ENCODE results near the gene ANGPTL5.
"Not testable (repeated sequence)": the region's sequence is repeated elsewhere in the genome, so short reads cannot be mapped to it uniquely, and the experiment has no call there.

The ANGPTL5 gene

GRCh38 chr11:101852260-101852659 is 64.1 kb downstream of the ANGPTL5 start:
- H3K4me3 ChIP-seq (replicated peaks; ENCODE audit: low read depth, low read length); DNase-seq (ENCODE audit: low read depth): not testable (repeated sequence)
- TF ChIP-seq, protein P1, sequence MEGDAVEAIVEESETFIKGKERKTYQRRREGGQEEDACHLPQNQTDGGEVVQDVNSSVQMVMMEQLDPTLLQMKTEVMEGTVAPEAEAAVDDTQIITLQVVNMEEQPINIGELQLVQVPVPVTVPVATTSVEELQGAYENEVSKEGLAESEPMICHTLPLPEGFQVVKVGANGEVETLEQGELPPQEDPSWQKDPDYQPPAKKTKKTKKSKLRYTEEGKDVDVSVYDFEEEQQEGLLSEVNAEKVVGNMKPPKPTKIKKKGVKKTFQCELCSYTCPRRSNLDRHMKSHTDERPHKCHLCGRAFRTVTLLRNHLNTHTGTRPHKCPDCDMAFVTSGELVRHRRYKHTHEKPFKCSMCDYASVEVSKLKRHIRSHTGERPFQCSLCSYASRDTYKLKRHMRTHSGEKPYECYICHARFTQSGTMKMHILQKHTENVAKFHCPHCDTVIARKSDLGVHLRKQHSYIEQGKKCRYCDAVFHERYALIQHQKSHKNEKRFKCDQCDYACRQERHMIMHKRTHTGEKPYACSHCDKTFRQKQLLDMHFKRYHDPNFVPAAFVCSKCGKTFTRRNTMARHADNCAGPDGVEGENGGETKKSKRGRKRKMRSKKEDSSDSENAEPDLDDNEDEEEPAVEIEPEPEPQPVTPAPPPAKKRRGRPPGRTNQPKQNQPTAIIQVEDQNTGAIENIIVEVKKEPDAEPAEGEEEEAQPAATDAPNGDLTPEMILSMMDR (IDR thresholded peaks at IDR 0.05; ENCODE audit: low read length, missing control alignments): peak; percentile 19

GRCh38 chr11:101848262-101848661 is 68.1 kb downstream of the ANGPTL5 start:
- TF ChIP-seq, protein P1 (IDR thresholded peaks at IDR 0.05; ENCODE audit: low read length, missing control alignments): peak; percentile 34
- peak; percentile 56 for DNase-seq (ENCODE audit: low read depth)

DNA sequence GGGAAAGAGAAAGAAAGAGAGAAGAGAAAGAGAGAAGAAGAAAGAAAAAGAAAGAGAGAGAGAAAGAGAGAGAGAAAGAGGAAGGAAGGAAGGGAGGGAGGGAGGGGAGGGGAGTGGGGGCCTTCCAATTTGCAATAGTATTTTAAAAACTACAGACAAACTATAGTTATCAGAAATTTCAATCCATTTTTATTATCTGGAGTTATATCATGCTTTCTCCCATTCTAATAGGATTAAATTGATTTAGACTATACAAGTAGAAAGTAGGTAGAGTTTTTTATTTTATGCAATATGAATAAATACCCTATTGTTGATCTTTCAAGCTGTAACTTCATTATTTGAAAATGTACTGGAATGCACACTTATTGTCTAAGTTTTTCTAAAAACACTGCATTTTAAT is 71.7 kb downstream of the ANGPTL5 start:
- no peak for DNase-seq (ENCODE audit: low read depth)
- no peak overlapping the region for H3K4me3 ChIP-seq (replicated peaks; ENCODE audit: low read depth, low read length)
- TF ChIP-seq, protein P1 (IDR thresholded peaks at IDR 0.05; ENCODE audit: low read length, missing control alignments): no peak

More at GRCh38 chr11:101848262-101848661, 68.1 kb downstream of the ANGPTL5 start:
- no peak overlapping the region for H3K4me3 ChIP-seq (replicated peaks; ENCODE audit: low read depth, low read length)

DNA sequence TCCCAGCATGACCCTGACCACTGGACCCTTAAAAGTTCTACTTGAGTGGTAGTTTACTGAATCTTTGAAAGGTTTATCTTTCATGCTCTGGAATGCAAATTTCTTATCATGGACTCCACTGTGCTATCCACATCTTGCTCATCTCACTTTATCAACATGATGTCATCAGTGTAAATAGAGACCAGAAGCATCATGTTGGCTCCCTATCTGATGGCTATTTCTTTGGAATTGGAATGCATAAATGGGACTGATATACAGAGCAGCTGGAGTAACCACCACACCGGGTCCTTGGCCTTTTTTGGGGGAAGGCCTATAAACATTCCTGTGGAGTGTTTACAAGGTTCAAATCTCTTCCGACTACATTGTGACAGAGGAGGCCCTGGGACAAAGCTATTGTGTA is 75.6 kb downstream of the ANGPTL5 start:
- no peak for DNase-seq (ENCODE audit: low read depth)
- TF ChIP-seq, protein P1 (IDR thresholded peaks at IDR 0.05; ENCODE audit: low read length, missing control alignments): no peak
- no peak overlapping the region for H3K4me3 ChIP-seq (replicated peaks; ENCODE audit: low read depth, low read length)
